ENCODE data around the gene CHRNA5.
"Not testable (repeated sequence)": the region's sequence is repeated elsewhere in the genome, so short reads cannot be mapped to it uniquely, and the experiment has no call there.

Gene CHRNA5

GRCh38 chr15:78565951-78566774 lies 843 bp downstream of the CHRNA5 start:
- DNase-seq (ENCODE audit: low spot score) = no peak

DNA sequence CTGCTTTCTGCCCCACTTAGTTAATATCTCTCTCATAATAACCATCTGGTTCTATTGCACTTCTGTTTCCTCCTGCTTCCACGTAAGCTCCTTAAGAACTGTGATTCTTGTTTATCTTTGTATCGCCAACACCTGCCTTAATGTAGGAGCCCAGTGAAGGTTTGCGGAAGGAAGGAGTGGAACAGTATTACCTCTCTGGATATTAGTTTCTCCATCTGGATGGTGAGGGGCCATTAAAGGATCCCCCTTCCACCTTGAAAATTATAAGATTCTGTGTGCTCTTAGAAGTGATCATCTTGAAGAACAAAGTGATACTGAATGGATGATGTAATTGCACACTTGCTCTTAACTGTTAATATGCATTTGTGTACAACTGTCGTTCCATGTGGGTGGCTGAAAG lies 2.2 kb downstream of the CHRNA5 start:
- DNase-seq (ENCODE audit: low spot score) = no peak

DNA sequence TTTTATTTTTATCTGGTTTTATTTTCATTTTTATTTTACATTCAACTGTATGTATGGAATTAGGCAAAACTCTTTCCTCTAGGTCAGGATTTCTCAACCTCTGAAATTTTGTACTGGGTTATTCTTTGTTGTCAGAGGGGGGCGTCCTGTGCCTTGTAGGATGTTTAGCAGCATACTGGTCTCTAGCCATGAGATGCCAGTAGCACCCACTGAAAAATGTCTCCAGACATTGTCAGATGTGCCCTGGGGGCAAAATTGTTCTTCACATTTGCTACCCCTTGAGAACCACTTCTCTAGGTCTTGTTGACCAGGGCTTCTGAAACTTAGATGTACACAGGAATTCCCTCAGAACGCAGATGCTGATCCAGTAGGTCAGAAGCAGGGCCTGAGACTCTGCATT lies 5.4 kb downstream of the CHRNA5 start:
- DNase-seq (ENCODE audit: low spot score) = no peak

DNA sequence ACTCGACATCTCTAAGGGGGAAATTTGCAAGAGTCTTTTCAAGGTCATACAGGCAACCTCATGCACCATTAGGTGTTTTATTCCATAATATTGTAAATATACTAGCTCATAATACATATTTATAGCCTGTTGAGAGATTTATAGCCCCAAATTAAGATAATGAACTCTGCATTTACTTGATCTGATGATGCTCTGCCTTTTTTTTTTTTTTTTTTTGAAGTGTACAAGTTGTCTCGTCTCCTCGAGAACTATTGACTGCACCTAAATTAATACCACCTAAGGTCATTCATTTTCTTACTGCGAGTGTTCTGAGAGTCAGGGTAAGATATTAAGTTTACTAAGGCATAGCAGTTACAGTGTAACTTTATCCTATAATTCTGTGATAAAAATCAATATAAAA lies 6.1 kb downstream of the CHRNA5 start:
- no peak for DNase-seq (ENCODE audit: low spot score)

- DNase-seq (ENCODE audit: low spot score) = no peak
These were observed 8.1 kb downstream of the CHRNA5 start for GRCh38 chr15:78573416-78573815.

DNA sequence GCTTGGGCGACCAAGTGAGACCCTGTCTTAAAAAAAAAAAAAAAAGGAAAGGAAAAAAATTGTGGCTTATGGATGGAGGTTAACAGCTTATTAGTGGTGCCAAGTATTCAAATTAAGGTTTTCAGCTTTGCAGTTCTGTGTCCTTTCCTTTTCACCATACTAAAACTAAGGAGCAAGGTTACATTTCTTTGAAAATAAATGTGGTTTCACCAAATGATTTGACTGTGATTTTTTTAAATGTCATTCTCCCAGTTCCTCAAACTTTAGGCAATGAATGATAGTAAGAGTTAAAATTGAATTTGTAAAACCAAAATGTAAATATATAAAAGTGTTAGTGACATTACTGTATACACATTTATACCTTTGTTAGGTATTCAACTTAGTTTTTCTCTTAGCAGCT lies 9.6 kb downstream of the CHRNA5 start:
- DNase-seq (ENCODE audit: low spot score) = no peak

GRCh38 chr15:78597583-78597982 lies 32.3 kb downstream of the CHRNA5 start:
- DNase-seq (ENCODE audit: low spot score) = no peak

- no peak for DNase-seq (ENCODE audit: low spot score)
These were observed 33.0 kb downstream of the CHRNA5 start for GRCh38 chr15:78598348-78598747.

DNA sequence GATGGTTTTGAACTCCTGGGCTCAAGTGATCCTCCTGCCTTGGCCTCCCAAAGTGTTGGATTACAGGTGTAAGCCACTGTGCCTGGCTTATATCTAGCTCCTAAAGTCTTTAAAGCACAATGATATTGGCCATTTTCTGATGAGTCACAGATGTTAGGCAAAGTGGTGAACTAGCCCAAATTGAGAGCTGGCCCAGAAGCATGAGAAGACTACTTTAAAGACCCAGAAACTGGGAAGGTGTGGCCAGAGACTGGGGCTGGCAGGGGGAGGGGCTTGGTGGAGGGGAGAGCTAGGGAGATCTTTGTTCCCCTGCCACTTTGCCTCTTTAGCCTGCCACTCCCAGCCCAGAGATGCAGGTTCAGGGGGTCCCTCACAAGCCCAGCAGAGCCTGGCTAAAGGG lies 33.9 kb downstream of the CHRNA5 start:
- DNase-seq (ENCODE audit: low spot score) = no peak

GRCh38 chr15:78603467-78603866 lies 38.1 kb downstream of the CHRNA5 start:
- no peak for DNase-seq (ENCODE audit: low spot score)

- DNase-seq (ENCODE audit: low spot score) = no peak
These were observed 39.1 kb downstream of the CHRNA5 start for GRCh38 chr15:78604420-78604819.

DNA sequence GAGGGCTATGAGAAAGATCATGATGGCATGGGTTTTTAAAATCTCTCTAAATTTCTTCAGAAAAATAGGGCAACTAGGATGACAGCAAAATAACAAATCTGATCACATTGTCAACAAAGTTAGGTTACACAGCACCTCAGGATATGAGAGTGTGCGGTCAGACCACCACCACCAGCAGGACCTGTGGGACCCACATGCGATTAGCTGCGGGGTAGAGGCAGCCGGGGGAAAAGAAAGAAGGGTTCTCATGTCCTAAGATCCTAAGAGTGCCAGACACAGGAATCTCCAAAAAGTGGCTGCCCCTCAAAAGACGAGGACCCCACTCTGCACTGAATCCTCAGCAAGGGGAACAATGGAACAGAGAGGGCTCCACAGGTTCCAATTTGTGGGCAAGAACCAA lies 39.9 kb downstream of the CHRNA5 start:
- no peak for DNase-seq (ENCODE audit: low spot score)

- DNase-seq (ENCODE audit: low spot score) = no peak
These were observed 40.4 kb downstream of the CHRNA5 start for GRCh38 chr15:78605680-78606079.

DNA sequence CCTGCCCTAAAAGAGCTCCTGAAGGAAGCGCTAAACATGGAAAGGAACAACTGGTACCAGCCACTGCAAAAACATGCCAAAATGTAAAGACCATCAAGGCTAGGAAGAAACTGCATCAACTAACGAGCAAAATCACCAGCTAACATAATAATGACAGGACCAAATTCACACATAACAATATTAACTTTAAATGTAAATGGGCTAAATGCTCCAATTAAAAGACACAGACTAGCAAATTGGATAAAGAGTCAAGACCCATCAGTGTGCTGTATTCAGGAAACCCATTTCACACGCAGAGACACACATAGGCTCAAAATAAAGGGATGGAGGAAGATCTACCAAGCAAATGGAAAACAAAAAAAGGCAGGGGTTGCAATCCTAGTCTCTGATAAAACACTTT lies 44.2 kb downstream of the CHRNA5 start:
- not testable (repeated sequence) for DNase-seq (ENCODE audit: low spot score)

DNA sequence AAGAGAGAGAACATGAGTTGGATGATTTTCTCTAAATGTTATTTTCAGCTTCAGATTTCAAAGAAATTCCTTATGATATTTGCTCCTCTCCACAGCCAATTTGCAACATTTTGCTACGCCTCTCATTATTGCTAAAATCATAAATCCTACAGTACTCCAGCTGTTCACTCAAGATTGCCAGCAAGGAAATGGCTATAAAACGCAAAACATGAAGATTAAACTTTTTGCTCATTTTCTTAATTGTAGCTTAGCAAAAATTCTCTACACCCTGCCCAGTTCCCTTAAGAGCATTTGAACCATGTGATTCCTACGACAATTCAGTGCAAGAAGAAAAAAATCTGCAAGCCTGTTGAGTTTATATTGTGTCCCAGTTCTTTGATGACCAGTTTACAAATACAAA lies 48.7 kb downstream of the CHRNA5 start:
- no peak for DNase-seq (ENCODE audit: low spot score)

DNA sequence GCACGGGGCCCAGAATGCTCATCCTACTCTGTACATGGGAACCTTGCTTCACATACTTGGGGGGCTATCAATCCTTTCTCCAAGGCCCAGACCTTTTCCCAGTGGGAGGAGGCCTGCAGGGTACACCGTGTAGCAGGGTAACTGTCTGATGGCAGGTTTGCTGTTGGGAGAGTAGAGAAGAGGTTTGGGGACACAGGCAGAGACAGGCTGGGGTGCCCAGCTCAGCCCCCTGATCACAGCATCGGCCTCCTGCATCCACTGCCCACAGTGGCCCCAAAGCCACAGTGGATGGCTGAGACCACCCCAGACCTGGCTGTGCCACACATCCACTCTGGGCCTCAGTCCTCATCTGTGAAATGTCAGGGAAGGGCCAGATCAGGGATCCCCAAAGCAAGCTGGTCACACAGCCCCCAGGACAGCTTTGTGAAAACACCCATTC lies 49.9 kb downstream of the CHRNA5 start:
- peak; percentile 26 for DNase-seq (ENCODE audit: low spot score)

DNA sequence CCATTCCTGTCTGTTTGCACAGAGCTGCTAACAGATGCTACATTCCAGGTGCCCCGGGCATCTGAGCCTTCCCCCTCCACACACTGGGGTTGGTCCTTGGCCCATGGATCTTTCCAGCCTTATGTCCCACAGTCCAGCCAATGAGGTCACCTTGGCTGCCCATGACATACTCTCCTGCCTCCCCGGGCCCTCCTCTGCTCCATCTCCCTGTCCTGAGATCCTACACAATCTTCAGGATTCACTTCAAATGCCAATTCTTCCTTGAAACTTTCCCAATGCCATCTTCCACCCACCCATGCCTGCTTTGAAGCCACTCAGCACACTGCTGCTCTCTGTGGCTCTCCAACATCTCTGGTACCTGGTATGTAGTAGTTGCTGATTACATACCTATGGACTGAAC lies 51.2 kb downstream of the CHRNA5 start:
- no peak for DNase-seq (ENCODE audit: low spot score)

- DNase-seq (ENCODE audit: low spot score) = no peak
These were observed 51.8 kb downstream of the CHRNA5 start for GRCh38 chr15:78617076-78617475.

DNA sequence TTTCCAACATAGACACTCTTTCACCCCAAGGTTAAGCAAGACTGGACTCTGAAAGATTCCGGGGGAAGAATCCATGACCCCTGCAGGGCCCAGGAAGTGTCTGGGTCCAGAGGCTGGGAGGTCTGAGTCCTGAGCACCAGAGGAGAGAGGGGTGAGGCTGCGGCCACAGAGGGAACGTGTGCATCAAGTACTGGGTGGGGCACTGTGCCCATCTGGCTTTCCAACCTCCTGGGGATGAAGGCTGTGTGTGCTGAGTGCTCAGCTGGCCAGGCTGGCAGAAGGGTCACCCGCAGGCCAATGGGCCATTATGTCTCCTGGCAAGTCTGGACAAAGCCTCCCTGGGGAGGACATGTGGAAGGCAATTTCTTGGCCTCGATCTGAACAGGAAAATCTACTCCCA lies 52.2 kb downstream of the CHRNA5 start:
- DNase-seq (ENCODE audit: low spot score) = no peak

- DNase-seq (ENCODE audit: low spot score) = no peak
These were observed 52.7 kb downstream of the CHRNA5 start for GRCh38 chr15:78618064-78618463.

DNA sequence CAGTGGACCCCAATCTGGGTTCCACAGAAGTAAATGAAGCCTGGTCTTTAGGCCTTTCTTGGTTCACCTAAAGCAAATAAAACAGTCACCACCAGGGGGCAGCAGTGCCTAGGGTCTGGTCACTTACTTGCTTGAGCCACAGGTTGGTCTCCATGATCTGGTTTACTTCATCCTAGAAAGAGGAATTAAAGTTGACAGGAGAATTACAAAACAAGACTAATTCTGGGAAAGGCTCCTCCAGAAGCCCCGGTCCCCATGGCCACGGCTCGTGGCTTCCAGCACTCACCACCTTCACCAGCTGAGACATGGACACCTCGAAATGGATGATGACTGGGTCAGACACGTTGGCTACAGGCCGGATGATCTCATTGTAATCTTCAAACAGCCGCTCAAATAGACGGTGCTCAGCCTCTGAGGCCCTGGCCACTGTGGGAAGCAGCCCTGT lies 53.2 kb downstream of the CHRNA5 start:
- peak; percentile 91 for DNase-seq (ENCODE audit: low spot score)

- no peak for DNase-seq (ENCODE audit: low spot score)
These were observed 54.0 kb downstream of the CHRNA5 start for GRCh38 chr15:78619022-78619950.

- peak; percentile 84 for DNase-seq (ENCODE audit: low spot score)
These were observed 54.8 kb downstream of the CHRNA5 start for GRCh38 chr15:78620021-78620526.
